Measurements from ENCODE around the gene TRAF5.

DNA sequence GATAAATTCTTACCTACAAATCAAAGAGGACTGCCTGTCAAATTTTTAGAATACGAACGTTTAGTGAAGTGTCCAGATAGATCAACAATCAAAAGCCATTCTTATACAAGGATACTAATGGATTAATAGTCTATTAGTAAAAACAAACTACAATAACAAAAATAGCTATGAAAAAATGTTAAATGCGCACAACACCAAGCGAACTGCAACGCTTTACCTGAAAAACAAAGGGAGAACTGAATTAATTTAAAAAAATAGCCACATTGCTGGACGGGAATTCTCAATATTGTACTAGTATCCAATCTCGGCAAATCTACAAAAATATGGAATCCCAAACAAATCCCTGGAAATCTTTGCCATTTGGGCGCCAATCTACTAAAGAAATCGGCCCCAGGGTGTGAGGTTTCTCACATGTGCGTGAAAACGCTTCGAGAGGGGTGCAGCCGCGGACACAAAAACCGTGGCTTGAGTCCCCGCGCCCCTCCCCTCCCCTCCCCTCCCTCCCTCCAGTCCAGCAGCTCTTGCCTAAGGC, 55.6 kb downstream of the TRAF5 start:
- TF ChIP-seq POLR2A (IDR thresholded peaks at IDR 0.05) = no peak
- TF ChIP-seq, protein P1, sequence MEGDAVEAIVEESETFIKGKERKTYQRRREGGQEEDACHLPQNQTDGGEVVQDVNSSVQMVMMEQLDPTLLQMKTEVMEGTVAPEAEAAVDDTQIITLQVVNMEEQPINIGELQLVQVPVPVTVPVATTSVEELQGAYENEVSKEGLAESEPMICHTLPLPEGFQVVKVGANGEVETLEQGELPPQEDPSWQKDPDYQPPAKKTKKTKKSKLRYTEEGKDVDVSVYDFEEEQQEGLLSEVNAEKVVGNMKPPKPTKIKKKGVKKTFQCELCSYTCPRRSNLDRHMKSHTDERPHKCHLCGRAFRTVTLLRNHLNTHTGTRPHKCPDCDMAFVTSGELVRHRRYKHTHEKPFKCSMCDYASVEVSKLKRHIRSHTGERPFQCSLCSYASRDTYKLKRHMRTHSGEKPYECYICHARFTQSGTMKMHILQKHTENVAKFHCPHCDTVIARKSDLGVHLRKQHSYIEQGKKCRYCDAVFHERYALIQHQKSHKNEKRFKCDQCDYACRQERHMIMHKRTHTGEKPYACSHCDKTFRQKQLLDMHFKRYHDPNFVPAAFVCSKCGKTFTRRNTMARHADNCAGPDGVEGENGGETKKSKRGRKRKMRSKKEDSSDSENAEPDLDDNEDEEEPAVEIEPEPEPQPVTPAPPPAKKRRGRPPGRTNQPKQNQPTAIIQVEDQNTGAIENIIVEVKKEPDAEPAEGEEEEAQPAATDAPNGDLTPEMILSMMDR (IDR thresholded peaks at IDR 0.05) = no peak
